K562 (cell line): ENCODE data around the gene PSMA6. TPM values are rescaled to one million over a fixed set of nuclear protein-coding genes. Genes with fewer than 3 reads are reported as not detected.

Experiments used
- ARID4B ChIP-seq: sonication (generic); formaldehyde crosslinking; IDR thresholded peaks from 2 replicates; pipeline ENCODE4 v1.8.0; 2022; ENCODE audit warnings: mild to moderate bottlenecking, missing genetic modification reagents
- CAMTA2 ChIP-seq: fragments of 250-450 bp; sonication (Bioruptor Pico); conservative IDR thresholded peaks from 2 replicates; pipeline ENCODE4 v1.5.1; 2022
- CHD2 ChIP-seq: IDR thresholded peaks from 2 replicates; pipeline ENCODE4 v1.6.1; 2011; ENCODE audit warnings: low read depth, low read length
- CREB3 ChIP-seq: fragments of 450-650 bp; conservative IDR thresholded peaks from 2 replicates; pipeline ENCODE4 v1.6.1; 2016; ENCODE audit warnings: missing genetic modification characterization, low read depth, mild to moderate bottlenecking, missing compliant biosample characterization, moderate library complexity
- E2F5 ChIP-seq: sonication (generic); formaldehyde crosslinking; IDR thresholded peaks from 2 replicates; pipeline ENCODE4 v1.8.0; 2022; ENCODE audit warnings: mild to moderate bottlenecking, missing genetic modification reagents
- HINFP ChIP-seq: fragments of 450-650 bp; conservative IDR thresholded peaks from 2 replicates; pipeline ENCODE4 v1.6.1; 2016; ENCODE audit warnings: missing genetic modification characterization, low read depth, mild to moderate bottlenecking, control low read depth, missing compliant biosample characterization
- HSF4 ChIP-seq: fragments of 250-450 bp; sonication (Bioruptor Pico); IDR thresholded peaks from 2 replicates; pipeline ENCODE4 v2.1.2; 2022; ENCODE audit warnings: mild to moderate bottlenecking, moderate library complexity, borderline replicate concordance
- JUN ChIP-seq, 2 experiments: sonication (generic) in 1 of 2; formaldehyde crosslinking in 1 of 2; IDR thresholded peaks; 2 replicates each; pipeline versions ENCODE4 v1.6.1 to v1.8.0; 2012 to 2022; ENCODE audit warnings: borderline replicate concordance in 2 of 2, mild to moderate bottlenecking in 2 of 2, improper control_type of control experiment in 1 of 2, low read depth in 1 of 2, low read length in 1 of 2, missing genetic modification reagents in 1 of 2
- KLF1 ChIP-seq: fragments of 450-650 bp; IDR thresholded peaks from 2 replicates; pipeline ENCODE4 v1.6.1; 2016; ENCODE audit warnings: missing genetic modification characterization, missing compliant biosample characterization
- MCM3 ChIP-seq: fragments of 450-650 bp; IDR thresholded peaks from 2 replicates; pipeline ENCODE4 v1.6.1; 2016
- MIER1 ChIP-seq: fragments of 450-650 bp; IDR thresholded peaks from 2 replicates; pipeline ENCODE4 v1.6.1; 2016; ENCODE audit warnings: antibody characterized with exemption, mild to moderate bottlenecking, low read depth
- MYC ChIP-seq, 2 experiments: fragments of 250-450 bp in 1 of 2; sonication (Bioruptor Pico) in 1 of 2; IDR thresholded peaks; 2 replicates each; pipeline versions ENCODE4 v1.5.1 to v1.6.1; 2012 to 2021; ENCODE audit warnings: low read depth in 2 of 2, borderline replicate concordance in 1 of 2, improper control_type of control experiment in 1 of 2, low read length in 1 of 2, mild to moderate bottlenecking in 1 of 2, moderate library complexity in 1 of 2
- ZMIZ1 ChIP-seq, 2 experiments: fragments of 150-350 bp in 1 of 2; IDR thresholded peaks; 2 replicates each; pipeline ENCODE4 v1.6.1; 2012 to 2016; ENCODE audit warnings: low read depth in 2 of 2, low read length in 2 of 2, mild to moderate bottlenecking in 1 of 2, moderate library complexity in 1 of 2
- ZNF354B ChIP-seq: fragments of 250-450 bp; sonication (Bioruptor Pico); IDR thresholded peaks from 2 replicates; pipeline ENCODE4 v1.4.0; 2020
- polyA plus RNA-seq, 8 experiments: library from polyadenylated mRNA; depleted of rRNA in 4 of 8; stranded (reverse) in 5 of 8; unstranded in 3 of 8; fragments of >200 nt; fragmentation: Nextera tagmentation in 2 of 8; fragmentation: Illumina TruSeq in 1 of 8; extraction: Ambion mirVana in 2 of 8; extraction: Trizol in 1 of 8; gene quantifications; 2 replicates each; pipeline versions ENCODE4 v1.2.1 to v1.2.3, GENCODE V29; 2011 to 2014; ENCODE audit warnings: inconsistent platforms in 1 of 8, missing spikeins in 1 of 8
- total RNA-seq, 7 experiments: library from RNA; depleted of rRNA in 6 of 7; stranded (reverse); fragments of >200 nt in 6 of 7; fragmentation: Illumina TruSeq in 2 of 7; extraction: Trizol in 2 of 7; gene quantifications; 2 replicates each; pipeline versions ENCODE4 v1.2.1 to v1.2.3, GENCODE V29; 2011 to 2021; ENCODE audit warnings: low replicate concordance in 1 of 7

Gene PSMA6
- total and polyA plus RNA-seq, 9 of the 15 experiments (the other 6 are each of a cell fraction or from before 2014, with no cell fraction given) = 210 to 952 (median 288) TPM

- TF ChIP-seq ARID4B (CRISPR knock-in tag) (no peak), CHD2 (no peak), CREB3 (tag) (no peak), JUN (IDR thresholded peaks at IDR 0.05; ENCODE audit: borderline replicate concordance, low read depth, low read length) (peak; percentile 71; the same call in 1 of the 2 replicates), JUN (CRISPR knock-in tag; IDR thresholded peaks at IDR 0.05; ENCODE audit: borderline replicate concordance) (no peak), HINFP (no peak), ZMIZ1 (IDR thresholded peaks at IDR 0.05; ENCODE audit: low read depth in 2 of 2, low read length in 2 of 2) (no peak), HSF4 (CRISPR knock-in tag) (no peak), E2F5 (CRISPR knock-in tag) (no peak), MIER1 (no peak), ZNF354B (CRISPR knock-in tag) (no peak), MYC (IDR thresholded peaks at IDR 0.05; ENCODE audit: low read depth, low read length) (no peak), MYC (CRISPR knock-in tag; IDR thresholded peaks at IDR 0.05; ENCODE audit: borderline replicate concordance, low read depth) (no peak), KLF1 (tag) (no peak), MCM3 (no peak), CAMTA2 (CRISPR knock-in tag) (no peak)
Observed at GRCh38 chr14:35355981-35356841, 64.0 kb downstream of the PSMA6 start (continued).
